Smooth muscle cell of the coronary artery (primary cell): Measurements from ENCODE around the gene PHLDA3. TPM values are rescaled to one million over a fixed set of nuclear protein-coding genes. Genes with fewer than 3 reads are reported as not detected.

Experiments
- total RNA-seq: library from RNA; depleted of rRNA; stranded (reverse); fragments of >200 nt; gene quantifications from 2 replicates; pipeline ENCODE4 v1.2.3, GENCODE V29; 2014; ENCODE audit warnings: low replicate concordance

The PHLDA3 gene
- total RNA-seq: 76.0 and 136 TPM in 2 replicates

DNA sequence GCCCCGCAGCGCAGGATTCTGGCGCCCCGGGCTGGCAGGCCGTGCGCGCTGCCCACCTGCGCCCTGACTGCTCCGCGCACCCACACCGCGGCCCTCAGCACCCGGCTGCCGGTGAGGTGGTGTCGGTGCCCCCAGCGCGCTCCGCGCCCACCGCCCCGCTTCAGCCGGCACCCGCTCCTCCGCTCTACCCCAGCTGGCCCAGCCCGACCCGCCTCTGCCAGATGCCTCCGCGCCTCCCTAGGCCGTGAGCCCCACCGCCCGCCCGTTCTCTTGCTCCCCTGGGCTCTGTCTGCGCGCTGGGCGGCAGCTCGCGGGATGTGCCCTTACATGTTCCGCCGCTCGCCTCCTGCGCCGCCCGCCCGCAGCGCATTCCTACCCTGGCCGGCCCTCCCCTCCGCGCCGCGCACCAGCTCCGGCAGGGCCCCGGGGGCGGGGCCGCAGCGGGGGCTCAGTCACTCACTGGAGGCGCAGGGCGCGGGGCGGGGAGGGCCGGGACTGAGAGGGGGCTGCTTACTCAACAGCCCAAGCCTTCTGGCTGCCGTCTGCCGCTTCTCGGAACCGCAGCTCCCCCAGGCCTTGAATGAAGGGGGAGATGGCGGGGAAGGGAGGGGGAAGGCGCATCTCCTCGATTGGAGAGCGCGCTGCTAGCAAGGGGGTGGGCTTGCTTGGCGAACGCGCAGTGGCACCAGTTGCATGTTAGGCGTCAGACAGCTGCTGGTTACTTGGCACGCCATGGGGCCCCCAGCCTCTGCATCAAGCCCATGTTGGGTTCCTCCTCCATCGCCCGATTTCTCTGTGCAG lies at the start of gene PHLDA3:
Gene PHLDA3 (minus strand): TSS at position 345 of the 801 bp plus-strand sequence. CDS start 402 bp downstream, outside the sequence.

DNA sequence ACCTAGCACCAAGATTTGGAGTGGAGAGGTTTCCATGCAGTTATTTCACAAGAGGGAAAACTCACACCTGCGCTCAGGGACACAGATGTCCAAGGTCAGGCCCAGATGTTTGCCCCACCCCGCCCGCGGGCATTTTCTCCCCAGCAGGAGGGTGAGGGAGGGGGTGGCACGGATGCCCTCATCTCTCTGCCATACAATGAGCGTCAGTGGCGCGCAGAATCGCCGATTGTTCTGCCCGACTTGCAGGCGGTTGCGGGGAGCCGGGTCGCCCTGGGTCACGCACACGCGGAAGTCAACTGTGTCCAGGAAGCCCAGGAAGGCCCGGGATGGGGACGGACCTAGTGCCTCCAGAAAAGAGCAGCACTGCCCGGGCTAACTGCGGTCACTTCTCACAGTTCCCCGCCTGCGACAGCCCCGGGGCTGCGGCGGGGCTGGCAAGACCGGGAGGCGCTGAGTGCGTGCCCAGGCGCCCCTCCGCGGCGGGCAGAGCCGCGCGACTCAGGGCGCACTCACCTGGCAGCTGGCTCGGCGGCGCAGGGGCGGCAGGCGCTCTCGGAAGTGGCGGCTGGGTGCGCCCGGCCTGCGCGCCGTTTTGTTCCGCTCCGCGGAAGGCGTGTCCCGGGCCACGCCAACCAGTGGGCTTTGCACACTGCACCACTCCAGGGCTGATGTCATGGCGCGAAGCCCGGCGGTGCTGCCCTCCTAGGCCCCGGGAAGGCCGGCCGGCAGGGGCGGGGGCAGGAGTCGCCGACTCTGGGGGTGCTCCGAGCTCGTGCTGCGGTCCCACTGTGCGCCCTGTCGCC lies 37.8 kb upstream of the PHLDA3 start, which contains the start of gene CSRP1:
Gene CSRP1 (minus strand): TSS at position 567 of the 803 bp plus-strand sequence. CDS start 10,820 bp downstream, outside the sequence.

Other genes starting within 250 kb of the PHLDA3 start
- gene PKP1, start 185.7 kb downstream of the PHLDA3 start, total RNA-seq: 0.23 TPM in 1 of 2 replicates, not detected in the other
- 0.35 TPM in 1 of 2 replicates, not detected in the other for gene TNNT2, start 91.5 kb downstream of the PHLDA3 start, total RNA-seq
- gene LAD1, start 69.9 kb downstream of the PHLDA3 start, total RNA-seq: 1.1 TPM in 1 of 2 replicates, not detected in the other
- not detected in 2 replicates for gene TNNI1, start 47.5 kb downstream of the PHLDA3 start, total RNA-seq
- 179 and 270 TPM in 2 replicates for gene CSRP1, start 37.9 kb upstream of the PHLDA3 start, total RNA-seq
- gene NAV1, start 69.9 kb upstream of the PHLDA3 start, total RNA-seq: 6.9 and 26.6 TPM in 2 replicates